Globus pallidus (tissue), 1 donor: ENCODE data around the gene SEC23A.
"Not testable (repeated sequence)": the region's sequence is repeated elsewhere in the genome, so short reads cannot be mapped to it uniquely, and the experiment has no call there.

ENCODE experiments used
- DNase-seq: peaks from one replicate; pipeline ENCODE4 v3.0.0-alpha.2; 2015; ENCODE audit warnings: low spot score

The SEC23A gene

GRCh38 chr14:39091716-39092115 is 11.3 kb downstream of the SEC23A start:
- no peak for DNase-seq

- DNase-seq = no peak
Measured at GRCh38 chr14:39090548-39091111, 12.4 kb downstream of the SEC23A start.

- no peak for DNase-seq
Measured at GRCh38 chr14:39087493-39087892, 15.5 kb downstream of the SEC23A start.

- DNase-seq = no peak
Measured at GRCh38 chr14:39085933-39086332, 17.1 kb downstream of the SEC23A start.

- no peak for DNase-seq
Measured at GRCh38 chr14:39083127-39083526, 19.9 kb downstream of the SEC23A start.

GRCh38 chr14:39080886-39081285 is 22.1 kb downstream of the SEC23A start:
- DNase-seq = no peak

GRCh38 chr14:39071096-39071495 is 31.9 kb downstream of the SEC23A start:
- no peak for DNase-seq

GRCh38 chr14:39069923-39070322 is 33.1 kb downstream of the SEC23A start:
- no peak for DNase-seq

- DNase-seq = not testable (repeated sequence)
Measured at GRCh38 chr14:39069169-39069805, 33.7 kb downstream of the SEC23A start.

GRCh38 chr14:39060818-39061437 is 42.1 kb downstream of the SEC23A start:
- no peak for DNase-seq

GRCh38 chr14:39055786-39056474 is 47.1 kb downstream of the SEC23A start:
- DNase-seq = no peak

GRCh38 chr14:39052869-39053454 is 50.1 kb downstream of the SEC23A start:
- not testable (repeated sequence) for DNase-seq

- no peak for DNase-seq
Measured at GRCh38 chr14:39050389-39050788, 52.6 kb downstream of the SEC23A start.

- DNase-seq = not testable (repeated sequence)
Measured at GRCh38 chr14:39045889-39046288, 57.1 kb downstream of the SEC23A start.

GRCh38 chr14:39043352-39043943 is 59.6 kb downstream of the SEC23A start:
- no peak for DNase-seq

- DNase-seq = no peak
Measured at GRCh38 chr14:39040529-39040928, 62.5 kb downstream of the SEC23A start.

- DNase-seq = no peak
Measured at GRCh38 chr14:39038542-39038941, 64.5 kb downstream of the SEC23A start.

GRCh38 chr14:39036760-39037159 is 66.3 kb downstream of the SEC23A start:
- DNase-seq = no peak

- no peak for DNase-seq
Measured at GRCh38 chr14:39035336-39035735, 67.7 kb downstream of the SEC23A start.

GRCh38 chr14:39034481-39035296 is 68.3 kb downstream of the SEC23A start:
- DNase-seq = no peak

GRCh38 chr14:39033371-39033770 is 69.7 kb downstream of the SEC23A start:
- DNase-seq = no peak
